Fibroblast of peridontal ligament (primary cell): Measurements from ENCODE around the gene SLC17A6.

ENCODE experiments used
- DNase-seq: peaks from one replicate; pipeline ENCODE4 v3.0.0-alpha.2; 2010; ENCODE audit errors: extremely low read depth

Gene SLC17A6

DNA sequence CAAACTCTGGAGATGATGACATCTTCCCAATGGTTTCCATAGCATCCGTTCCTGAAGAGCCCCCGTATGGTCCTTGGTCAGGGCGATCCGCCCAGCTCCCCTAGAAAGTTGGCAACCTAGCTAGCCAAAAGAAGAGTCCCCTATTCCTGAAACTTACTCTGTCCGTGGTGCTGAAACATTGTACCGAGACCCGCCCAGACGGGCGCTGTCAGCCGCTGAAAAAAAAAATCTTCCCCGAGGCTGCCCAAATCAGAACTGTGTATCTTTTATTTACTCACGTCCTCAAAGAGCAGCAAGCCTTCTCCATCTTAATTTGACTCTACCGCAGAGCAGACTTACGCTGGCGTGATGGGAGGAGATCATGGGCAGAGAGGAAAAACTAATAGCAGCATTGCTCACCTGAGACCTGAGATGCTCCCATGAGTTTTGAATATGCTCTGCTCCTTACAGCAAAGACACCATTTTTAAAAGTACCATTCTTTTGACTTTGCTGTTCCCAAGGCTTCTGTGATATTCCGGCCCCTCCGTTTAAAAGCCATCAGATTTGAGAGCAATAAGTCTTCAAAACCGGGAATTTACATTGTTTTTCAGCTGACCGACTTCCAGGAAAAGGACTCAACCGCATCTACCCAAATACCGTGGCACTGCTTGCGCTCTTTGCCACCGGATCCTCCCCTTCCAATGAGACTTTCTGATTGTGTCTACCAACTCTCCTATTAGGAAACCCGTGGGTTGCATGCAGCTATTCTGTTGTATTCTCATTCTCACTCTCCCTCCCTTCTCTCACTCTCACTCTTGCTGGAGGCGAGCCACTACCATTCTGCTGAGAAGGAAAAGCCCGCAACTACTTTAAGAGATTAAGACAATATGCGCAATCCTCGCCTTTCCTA, at the start of gene SLC17A6:
SLC17A6 (plus strand) TSS at position 786 of the 890 bp plus-strand sequence. CDS start 153 bp downstream, outside the sequence.
- DNase-seq, result peak; percentile 0

DNA sequence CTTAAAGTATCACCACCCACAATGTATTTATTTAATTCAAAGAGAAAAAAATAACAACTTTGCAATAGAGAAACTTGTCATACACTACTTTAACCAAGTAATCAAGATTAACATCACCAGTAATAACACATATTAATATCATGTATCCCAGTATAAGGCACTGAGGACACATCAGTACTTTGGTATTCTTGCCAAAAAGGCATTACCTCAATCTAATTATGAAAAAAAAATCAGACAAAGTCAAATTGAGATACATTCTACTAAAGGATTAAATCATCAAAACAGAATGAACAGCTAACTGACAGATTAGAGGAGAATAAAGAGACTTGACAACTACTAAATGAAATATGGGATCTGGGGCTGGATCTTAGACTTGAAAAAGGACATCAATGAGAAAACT, 35.8 kb upstream of the SLC17A6 start:
- DNase-seq, result no peak

DNA sequence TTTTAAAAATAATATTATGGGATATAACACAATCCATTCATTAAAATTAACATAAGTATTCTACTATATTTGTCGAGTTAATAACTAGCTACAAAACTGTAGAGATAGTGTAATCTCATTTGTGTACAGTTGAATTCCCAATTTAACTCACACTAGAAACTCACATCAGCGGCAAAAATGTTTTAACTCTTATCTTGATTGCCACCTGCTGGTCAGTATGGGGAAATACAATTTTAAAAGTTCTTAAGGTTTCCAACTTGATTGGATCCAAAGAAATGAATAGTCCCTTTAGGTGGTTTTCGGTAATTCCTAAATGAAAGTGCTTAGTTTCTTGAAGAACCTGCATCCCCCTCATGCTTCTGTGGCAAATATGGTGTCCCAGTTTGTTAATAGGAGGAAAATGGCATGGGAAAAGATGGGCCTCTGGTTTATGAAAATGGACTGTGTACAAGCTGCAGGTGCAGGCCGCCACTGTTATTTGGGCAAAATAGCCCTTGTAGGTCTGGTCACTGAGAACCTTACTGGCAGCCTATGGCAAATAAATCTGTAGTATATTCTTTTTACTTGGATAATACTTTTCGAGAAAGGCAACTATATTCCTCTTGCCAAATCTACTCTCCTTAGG, 33.7 kb upstream of the SLC17A6 start:
- DNase-seq, result peak; percentile 43

DNA sequence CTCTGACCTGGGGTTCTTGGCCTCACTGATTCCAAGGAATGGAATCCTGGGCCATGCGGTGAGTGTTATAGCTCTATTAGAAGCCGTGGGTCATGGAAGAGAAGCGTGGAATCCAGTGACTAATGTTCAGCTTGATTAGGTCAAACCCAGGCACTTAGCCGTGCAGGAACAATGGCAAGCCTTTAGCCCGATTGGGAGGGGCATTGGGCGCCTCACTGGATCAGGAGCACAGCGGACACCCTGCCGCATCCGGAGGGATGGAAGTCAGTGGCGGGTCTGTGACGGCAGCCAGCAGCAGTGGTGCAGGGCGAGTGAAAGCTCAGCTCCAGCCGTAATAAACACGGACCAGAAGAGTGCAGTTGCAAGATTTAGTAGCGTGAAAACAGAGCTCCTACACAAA, 20.5 kb upstream of the SLC17A6 start:
- no peak for DNase-seq

DNA sequence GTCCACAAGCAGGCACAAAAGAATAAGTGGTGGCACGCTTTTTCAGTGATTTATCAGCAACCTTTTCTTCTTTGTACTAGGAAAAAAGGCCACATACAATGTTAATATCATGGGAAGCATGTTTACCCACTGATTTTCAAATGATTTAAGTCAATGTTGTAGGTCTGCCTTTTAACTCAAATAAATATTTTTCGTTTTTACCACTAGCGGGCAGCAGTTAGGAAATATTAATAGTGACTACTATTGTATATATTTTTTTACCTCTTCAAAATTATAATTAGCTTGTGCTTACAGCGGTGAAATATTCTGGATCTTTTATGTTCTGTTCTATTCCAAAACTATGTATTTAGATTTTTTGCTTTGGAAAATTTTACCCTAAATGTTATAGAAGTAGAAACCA, 6.4 kb upstream of the SLC17A6 start:
- no peak for DNase-seq

DNA sequence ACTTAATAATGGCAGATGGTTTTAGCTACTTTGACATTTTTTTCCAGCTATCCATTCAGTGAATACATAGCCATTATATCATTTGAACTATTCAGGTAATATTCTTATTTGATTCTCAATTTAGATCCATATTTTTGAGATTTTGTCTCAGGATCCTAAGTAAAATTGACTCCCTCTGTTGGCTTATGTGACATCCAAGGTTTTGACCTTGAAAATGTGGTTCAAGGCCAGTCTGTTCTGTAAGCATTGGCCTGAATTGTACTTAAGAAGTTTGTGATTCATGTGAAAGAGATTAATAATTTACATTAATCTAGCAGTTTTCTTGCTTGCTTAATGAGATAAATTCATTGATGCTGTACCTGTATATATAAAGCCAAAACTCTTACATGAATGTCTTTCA, 1.6 kb upstream of the SLC17A6 start:
- DNase-seq, result no peak

DNA sequence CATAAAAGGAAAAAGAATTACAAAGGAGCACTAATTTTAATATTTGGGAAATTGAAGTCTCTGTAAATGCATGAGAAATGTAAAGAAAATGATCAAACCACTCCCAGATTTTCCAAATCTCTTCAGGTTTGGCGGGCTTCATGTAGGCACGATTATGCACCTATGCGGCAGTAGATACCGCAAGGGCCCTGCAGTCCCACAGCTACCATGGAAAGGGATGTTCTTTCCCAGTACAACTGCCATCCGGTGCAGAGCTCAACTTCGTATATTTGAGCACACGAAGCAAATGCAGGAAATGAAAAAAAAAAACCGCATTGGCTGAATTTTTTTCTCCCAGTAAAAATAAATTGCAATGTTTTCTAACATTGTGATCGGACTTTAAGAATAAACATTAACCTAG, 1.4 kb downstream of the SLC17A6 start:
- DNase-seq, result no peak

DNA sequence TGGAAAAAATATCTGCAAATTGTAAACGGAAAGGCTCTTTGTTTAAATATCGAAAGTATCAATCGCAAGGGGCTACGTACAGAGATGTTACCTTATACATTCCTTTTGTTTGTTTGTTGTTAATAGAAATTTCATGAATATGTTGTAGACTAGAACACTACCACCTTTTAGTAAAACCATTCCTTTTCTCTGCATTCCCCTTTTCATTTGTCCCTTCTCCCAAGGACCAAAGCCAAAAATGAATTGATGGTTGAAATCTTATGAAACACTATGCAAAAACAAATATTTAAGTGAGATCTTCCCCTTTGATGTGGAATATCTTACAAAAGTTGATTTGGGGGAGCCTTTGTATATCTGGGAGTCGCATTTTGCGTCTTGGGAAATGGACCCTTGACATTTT, 2.1 kb downstream of the SLC17A6 start:
- no peak for DNase-seq

DNA sequence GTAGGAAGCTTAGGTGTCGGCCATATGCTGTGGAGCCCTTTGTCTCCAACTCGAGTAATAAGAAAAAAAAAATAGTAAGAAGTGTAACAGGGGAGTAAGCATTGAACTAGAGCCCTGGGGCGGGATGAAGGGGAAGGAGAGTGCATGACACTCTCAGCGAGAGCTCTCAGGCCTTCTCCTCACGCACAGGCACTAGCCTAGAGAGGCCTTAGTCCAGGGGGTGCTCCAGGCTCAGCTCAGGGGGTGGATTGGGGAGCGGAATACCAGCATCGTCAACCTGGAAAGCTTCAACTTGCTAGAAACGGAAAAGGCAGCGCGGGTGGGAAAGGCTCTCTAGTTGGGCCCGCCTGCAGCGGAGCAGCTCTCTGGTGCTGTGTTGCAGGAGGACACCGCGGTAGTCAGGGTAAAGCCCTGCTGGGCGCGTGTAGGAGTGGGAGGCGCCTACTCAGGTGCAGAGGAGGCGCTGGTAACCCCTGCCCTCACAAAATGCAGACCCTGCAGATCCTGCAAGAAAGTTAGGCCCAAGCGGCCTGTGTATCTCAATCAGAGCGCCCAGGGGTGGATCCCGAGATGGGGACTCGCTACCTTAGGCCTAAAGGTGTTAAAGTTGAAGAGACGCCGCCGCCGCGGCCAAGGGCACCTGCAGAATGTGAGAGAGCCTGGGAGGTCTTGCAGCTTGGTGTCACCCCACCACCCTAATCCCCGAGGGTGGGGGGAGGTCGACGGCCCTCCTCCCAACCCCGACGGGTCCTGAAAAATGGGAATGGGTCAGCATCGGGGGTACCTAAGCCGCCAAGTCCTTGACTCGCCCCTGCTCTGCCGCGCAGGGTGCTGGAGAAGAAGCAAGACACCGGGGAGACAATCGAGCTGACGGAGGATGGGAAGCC, 2.8 kb downstream of the SLC17A6 start:
- no peak for DNase-seq

DNA sequence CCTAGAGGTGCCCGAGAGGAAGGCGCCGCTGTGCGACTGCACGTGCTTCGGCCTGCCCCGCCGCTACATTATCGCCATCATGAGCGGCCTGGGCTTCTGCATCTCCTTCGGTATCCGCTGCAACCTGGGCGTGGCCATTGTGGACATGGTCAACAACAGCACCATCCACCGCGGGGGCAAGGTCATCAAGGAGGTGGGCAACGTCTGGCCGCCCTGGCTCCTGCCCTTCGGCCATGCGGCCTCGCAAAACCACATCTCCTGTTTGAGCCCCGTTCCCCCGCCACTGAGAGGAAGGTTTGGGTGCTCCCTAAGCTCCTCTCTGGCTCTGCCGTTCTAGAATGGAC, 3.4 kb downstream of the SLC17A6 start:
- no peak for DNase-seq

DNA sequence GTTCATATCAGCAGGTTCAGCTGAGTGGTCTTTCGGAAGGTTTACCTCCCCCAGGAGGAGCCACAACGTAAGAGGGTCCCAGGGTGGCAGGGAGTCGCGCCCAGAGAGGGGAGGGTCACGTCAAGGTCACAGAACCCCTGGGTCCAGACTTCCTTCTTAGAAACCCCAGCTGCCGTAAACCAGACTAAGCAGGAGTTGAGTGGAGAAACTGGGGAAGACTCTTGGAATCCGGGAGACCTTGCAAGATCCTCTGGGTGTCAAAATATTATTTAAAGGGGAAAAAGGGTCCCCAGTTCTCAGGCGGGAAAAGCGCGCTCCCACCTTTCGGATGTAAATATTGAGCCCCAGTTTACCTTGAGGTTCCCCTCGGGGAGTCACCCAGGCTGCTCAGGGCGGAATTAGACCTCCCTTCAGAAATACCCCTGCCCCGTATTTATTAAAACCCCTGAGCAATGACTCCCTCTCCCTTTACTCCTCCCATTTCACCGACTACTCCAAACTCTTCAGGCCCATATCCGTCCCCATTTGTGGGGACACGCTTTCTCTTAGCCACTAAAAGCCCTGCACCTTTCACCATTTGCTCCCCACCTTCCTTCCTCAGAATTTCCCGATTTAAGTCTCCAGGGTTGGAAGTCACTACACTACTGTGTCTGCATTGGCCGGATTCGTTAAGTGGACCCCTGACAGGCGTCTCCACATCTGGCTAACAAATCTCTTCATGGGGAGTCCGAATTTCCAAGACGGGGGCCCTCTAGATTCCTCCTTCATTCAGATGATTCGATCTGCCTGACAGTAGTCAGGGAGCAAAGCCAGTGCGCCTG, 4.2 kb downstream of the SLC17A6 start:
- DNase-seq, result no peak

DNA sequence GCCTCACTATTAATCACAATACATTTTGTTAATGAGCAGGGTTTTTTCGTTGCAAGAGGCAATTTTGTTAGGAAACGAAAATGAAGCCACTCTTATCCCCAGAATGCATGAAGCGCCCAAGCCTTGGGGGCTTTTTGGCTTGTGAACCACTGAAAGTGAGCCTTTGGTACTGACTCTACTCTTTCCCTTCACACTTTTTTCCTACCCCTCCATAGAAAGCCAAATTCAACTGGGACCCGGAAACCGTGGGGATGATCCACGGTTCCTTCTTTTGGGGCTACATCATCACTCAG, 4.8 kb downstream of the SLC17A6 start:
- no peak for DNase-seq

DNA sequence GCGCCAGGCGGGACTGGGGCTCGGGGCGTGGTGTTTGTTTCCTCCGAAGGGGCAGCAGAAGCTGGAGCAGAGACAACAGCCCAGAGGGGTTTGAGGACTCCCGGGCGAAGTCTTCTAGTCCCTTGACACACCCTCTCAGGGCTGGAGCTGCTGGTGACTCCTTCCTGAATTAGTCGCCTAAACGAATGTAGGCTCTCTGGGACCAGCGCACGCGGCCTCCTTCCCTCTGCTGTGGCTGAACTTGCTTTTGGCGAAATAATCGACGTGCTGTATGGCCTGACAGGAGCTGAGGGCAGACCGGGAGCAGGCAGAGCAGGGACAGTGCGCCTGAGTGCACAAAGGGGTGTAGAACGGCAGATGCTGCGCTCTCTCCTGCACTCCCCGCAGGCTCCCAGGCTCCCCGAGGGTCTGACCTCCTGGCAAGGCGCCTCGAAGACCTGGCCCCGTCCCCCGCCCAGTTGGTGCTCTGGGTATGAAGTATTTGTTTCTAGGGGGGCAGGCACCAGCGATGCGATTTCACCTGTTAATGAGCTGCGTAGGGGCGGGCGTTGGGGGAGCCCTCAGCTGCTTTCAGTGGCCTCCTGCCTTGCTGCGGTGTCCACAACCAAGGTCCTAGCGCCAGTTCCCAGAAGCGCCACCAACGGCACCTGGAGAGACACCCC, 5.3 kb downstream of the SLC17A6 start:
- no peak for DNase-seq

DNA sequence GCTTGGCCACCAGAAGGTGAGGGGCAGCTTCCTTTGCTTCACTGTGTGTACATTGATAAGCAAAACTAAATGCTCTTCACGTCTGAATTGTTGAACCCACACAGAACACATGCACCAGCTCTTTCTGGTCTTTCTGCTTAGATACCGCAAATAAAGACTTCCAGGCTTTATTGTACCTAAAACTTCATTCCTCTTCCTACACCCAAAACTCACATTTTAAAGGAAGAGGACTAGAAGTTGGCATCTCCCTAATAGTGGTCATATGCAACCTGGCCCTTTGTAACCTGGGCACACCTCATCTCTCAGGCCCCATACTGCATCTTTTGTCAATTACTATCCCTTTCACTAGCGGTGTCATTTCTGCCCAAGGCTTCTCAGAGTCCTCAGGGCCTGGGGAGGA, 5.9 kb downstream of the SLC17A6 start:
- no peak for DNase-seq

DNA sequence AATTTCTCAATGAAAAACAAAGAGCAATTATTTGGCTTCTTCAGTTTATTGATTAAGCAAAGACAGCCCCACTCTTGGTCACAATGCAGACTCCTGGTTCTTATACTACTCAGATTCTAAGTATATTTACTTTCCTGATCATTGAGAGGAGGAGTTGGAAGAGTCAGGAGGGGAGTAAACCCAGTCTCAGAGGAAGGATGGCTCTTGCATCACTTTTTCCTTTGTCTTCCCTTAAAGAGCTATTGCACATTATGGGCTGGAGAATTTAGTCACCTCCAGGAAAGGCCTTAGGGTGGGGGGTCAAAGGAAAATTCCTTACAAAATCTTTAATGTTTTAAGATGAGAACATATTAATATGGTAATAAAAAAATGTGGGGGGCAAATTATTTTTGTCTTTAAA, 8.1 kb downstream of the SLC17A6 start:
- DNase-seq, result no peak

DNA sequence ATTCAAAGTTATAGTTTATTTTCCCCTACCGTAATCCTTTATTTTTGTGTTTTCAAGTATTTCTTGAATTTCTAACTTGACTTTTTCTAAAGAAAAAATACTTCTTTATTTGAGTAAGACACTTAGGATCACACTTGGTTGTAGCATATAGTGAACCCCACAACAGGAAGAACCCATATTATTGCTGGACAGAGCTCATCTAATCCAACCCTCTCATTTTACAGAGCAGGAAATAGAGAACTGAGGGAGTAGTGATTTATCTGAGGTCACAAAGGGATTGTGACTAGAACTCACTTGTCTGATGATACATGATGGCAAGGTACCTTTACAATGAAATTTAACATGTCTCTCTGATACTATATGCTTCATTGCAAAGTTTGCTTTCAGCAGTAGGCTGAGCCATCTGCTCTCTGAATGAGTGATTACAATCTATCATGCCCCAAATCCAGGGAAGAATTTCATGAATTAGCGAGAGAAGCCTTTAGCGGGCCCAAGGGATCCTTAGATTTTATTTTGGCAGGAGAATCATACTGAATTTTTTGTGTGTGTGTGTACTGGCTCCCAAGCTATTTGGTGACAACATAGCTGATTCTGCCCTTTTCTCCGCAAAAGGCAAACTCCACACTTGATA, 9.8 kb downstream of the SLC17A6 start:
- no peak for DNase-seq

DNA sequence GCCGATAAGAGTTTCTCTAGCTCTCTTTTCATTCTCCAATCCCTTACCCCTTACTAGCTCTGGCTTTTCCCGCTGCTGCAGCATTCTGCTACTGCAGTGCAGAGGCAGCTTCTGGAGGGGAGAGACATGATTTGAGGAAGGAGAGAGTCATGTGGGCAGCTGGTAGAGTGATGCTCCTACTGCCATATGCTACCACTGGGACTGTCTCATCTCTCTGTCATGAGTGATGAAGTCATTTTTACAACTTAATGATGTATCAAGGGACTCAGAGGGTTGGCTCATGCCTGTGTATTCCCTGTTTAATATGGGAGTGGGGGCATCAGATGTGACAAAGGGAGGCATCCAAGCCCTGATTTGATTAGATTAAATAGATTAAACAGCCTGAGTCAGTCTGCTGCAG, 11.3 kb downstream of the SLC17A6 start:
- no peak for DNase-seq

DNA sequence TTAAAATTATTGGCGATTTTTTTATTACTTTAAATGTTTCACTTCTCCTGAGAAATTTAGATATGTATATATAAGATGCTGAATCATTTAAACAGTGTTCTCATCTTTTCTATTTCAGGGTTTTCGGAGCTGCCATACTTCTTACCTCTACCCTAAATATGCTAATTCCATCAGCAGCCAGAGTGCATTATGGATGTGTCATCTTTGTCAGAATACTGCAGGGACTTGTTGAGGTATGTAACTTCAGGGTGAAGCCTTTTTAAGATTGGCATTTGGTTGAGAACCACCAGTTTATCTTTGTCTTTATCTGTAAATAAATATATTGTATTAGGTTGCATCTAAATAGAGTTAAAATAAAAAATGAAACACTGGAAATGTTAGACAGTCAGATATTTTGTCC, 21.1 kb downstream of the SLC17A6 start:
- no peak for DNase-seq

DNA sequence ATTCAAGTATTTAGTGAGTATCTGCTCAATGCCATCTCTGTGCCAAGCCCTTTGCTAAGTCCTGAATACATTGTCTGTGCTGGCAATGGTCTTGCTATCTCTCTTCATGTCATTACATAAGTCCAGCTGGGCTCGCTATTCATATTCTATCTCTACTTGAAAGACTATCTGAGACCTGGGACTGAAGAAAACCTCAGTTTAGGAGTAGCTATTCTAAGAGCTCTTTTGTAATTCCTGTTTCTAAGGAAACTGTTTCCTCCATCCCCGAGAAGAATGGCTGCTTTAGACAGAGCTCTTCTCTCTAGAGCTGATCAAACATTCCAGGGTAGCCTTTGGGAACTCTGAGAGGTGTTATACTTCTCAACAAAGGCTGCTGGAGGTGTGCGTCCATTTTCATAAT, 33.0 kb downstream of the SLC17A6 start:
- DNase-seq, result no peak

DNA sequence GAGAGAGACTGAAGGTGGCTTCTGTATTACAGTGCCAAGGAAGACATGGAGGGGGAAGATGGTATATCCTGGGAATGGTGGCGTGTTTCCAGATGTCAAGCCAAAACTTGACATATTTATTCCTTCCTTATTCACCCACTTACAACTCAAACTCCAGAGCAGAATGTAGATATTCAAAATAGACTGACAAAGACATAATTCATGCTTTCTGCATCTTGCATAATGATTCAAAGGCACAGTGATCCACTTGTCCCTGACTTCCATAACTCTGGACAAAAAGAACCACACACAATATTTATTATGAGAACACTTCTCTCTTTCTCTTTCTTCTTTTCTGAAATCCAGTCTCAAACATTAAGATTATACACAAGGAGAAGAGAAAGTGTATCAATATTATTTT, 48.9 kb downstream of the SLC17A6 start:
- no peak for DNase-seq
